HepG2 (cell line): ENCODE data around the gene PLA2G4A.

ENCODE experiments used
- ARID2 ChIP-seq: sonication (generic); formaldehyde crosslinking; IDR thresholded peaks from 2 replicates; pipeline ENCODE4 v1.8.1; 2022; ENCODE audit warnings: mild to moderate bottlenecking, missing genetic modification reagents, borderline replicate concordance
- CHD4 ChIP-seq: fragments of 200-600 bp; sonication (generic); IDR thresholded peaks from 2 replicates; pipeline ENCODE4 v1.7.0; 2017; ENCODE audit warnings: mild to moderate bottlenecking, low read length, borderline replicate concordance
- CTCF ChIP-seq: sonication (generic); formaldehyde crosslinking; IDR thresholded peaks from 2 replicates; pipeline ENCODE4 v1.5.0; 2020; ENCODE audit warnings: mild to moderate bottlenecking, missing genetic modification reagents, moderate library complexity
- MBD4 ChIP-seq: IDR thresholded peaks from 2 replicates; pipeline ENCODE4 v1.6.1; 2012; ENCODE audit warnings: low read length, inconsistent platforms, borderline replicate concordance
- PBX3 ChIP-seq: sonication (generic); formaldehyde crosslinking; IDR thresholded peaks from 2 replicates; pipeline ENCODE4 v1.8.1; 2023; ENCODE audit warnings: missing genetic modification reagents, inconsistent platforms, borderline replicate concordance
- POLR2A ChIP-seq, 2 experiments: IDR thresholded peaks; 2 replicates each; pipeline ENCODE4 v1.6.1; 2011; ENCODE audit warnings: low read depth in 2 of 2, low read length in 2 of 2, mild to moderate bottlenecking in 1 of 2, moderate library complexity in 1 of 2; ENCODE audit not compliant: insufficient read depth in 1 of 2
- POLR2AphosphoS5 ChIP-seq: IDR thresholded peaks from 2 replicates; pipeline ENCODE4 v1.6.1; 2012; ENCODE audit warnings: low read depth, low read length
- RERE ChIP-seq: IDR thresholded peaks from 2 replicates; pipeline ENCODE4 v1.6.1; 2016; ENCODE audit warnings: low read depth, missing genetic modification reagents, missing compliant biosample characterization
- RNF2 ChIP-seq: fragments of 450-650 bp; conservative IDR thresholded peaks from 2 replicates; pipeline ENCODE4 v1.6.1; 2016; ENCODE audit warnings: low read depth
- SMAD1 ChIP-seq: sonication (generic); formaldehyde crosslinking; IDR thresholded peaks from 2 replicates; pipeline ENCODE4 v1.4.0; 2020; ENCODE audit warnings: missing genetic modification reagents, low read depth, mild to moderate bottlenecking, borderline replicate concordance
- TEAD3 ChIP-seq: optimal IDR thresholded peaks from 2 replicates; pipeline ENCODE3; 2016; ENCODE audit warnings: borderline replicate concordance
- ZBTB2 ChIP-seq: sonication (generic); formaldehyde crosslinking; IDR thresholded peaks from 2 replicates; pipeline ENCODE4 v1.8.0; 2022; ENCODE audit warnings: low read depth, missing genetic modification reagents

DNA sequence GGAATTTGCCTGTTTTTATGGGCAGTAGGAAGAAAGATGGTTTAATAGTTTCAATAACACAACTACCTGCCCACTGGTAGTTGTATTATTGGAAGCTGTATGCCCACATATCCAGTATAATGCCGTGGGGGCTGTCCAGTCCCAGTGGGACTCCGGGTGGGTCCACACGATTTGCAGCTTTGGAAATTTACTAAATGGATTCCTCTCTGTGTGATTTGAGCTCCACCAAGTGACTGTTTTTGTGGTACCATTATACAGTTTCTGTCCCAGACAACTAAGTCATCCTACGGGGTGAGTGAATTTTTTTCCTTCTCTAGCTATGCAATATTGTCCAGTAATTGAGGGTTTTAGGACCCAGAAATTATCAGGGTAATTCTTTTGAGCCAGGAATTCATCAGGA is 86.8 kb downstream of the PLA2G4A start:
- no peak for TF ChIP-seq ZBTB2 (CRISPR knock-in tag)
- no peak for TF ChIP-seq MBD4
- no peak for TF ChIP-seq POLR2A (IDR thresholded peaks at IDR 0.05; ENCODE audit: insufficient read depth in 1 of 2, low read depth in 2 of 2, low read length in 2 of 2)
- TF ChIP-seq ARID2 (CRISPR knock-in tag) = no peak
- no peak for TF ChIP-seq CTCF (CRISPR knock-in tag)
- no peak for TF ChIP-seq CHD4
- TF ChIP-seq SMAD1 (CRISPR knock-in tag) = no peak
- TF ChIP-seq PBX3 (CRISPR knock-in tag) = no peak
- no peak for TF ChIP-seq TEAD3
- no peak for TF ChIP-seq POLR2AphosphoS5
- no peak for TF ChIP-seq RNF2
- TF ChIP-seq RERE = no peak
